CD14-positive monocyte (primary cell): ENCODE results near the gene PCBP3. TPM values are rescaled to one million over a fixed set of nuclear protein-coding genes. Genes with fewer than 3 reads are reported as not detected.

Experiments
- DNase-seq, 3 donors: peaks; one replicate each; pipeline ENCODE4 v3.0.0-alpha.2; 2011 to 2022
- H2AFZ ChIP-seq: 2 replicates; pipeline ENCODE4 v1.6.0; 2012; ENCODE audit warnings: mild to moderate bottlenecking, low read depth, low read length, inconsistent platforms; ENCODE audit not compliant: insufficient read depth, poor library complexity, severe bottlenecking
- H3K27ac ChIP-seq, 2 donors: 1 replicate in 1 of 2; 2 replicates in 1 of 2; pipeline ENCODE4 v1.5.1; 2012 to 2013; ENCODE audit warnings: low read length in 2 of 2, control low read depth in 1 of 2, inconsistent platforms in 1 of 2, low read depth in 1 of 2, mild to moderate bottlenecking in 1 of 2
- H3K27me3 ChIP-seq, 2 donors: one replicate each; pipeline versions ENCODE4 v1.6.0 to v1.6.1; 2011 to 2013; ENCODE audit warnings: low read length in 2 of 2; ENCODE audit not compliant: control insufficient read depth in 2 of 2, insufficient read depth in 2 of 2
- H3K36me3 ChIP-seq, 2 donors: replicated peaks in 1 of 2; 1 replicate in 1 of 2; 2 replicates in 1 of 2; pipeline versions ENCODE4 v1.5.1 to v1.6.1; 2012 to 2013; ENCODE audit warnings: low read length in 2 of 2, control low read depth in 1 of 2, inconsistent platforms in 1 of 2, mild to moderate bottlenecking in 1 of 2; ENCODE audit not compliant: insufficient read depth in 2 of 2, control insufficient read depth in 1 of 2
- H3K4me1 ChIP-seq, 2 donors: 1 replicate in 1 of 2; 2 replicates in 1 of 2; pipeline versions ENCODE4 v1.5.1 to v1.6.1; 2012 to 2013; ENCODE audit warnings: low read length in 2 of 2, control low read depth in 1 of 2, inconsistent platforms in 1 of 2, mild to moderate bottlenecking in 1 of 2, moderate library complexity in 1 of 2; ENCODE audit not compliant: insufficient read depth in 2 of 2, control insufficient read depth in 1 of 2
- H3K4me2 ChIP-seq: replicated peaks from 2 replicates; pipeline ENCODE3; 2012; ENCODE audit warnings: low read length, moderate library complexity, mild to moderate bottlenecking; ENCODE audit not compliant: poor library complexity, severe bottlenecking; ENCODE audit errors: extremely low read depth
- H3K4me3 ChIP-seq, 3 experiments: fragments of 200-600 bp in 1 of 3; sonication (generic) in 1 of 3; replicated peaks in 1 of 3; 1 replicate in 2 of 3; 2 replicates in 1 of 3; pipeline ENCODE4 v1.5.1; 2011 to 2013; ENCODE audit warnings: low read length in 3 of 3, mild to moderate bottlenecking in 3 of 3, control low read depth in 2 of 3, low read depth in 2 of 3, inconsistent platforms in 1 of 3, moderate library complexity in 1 of 3
- H3K79me2 ChIP-seq: 2 replicates; pipeline ENCODE4 v1.6.0; 2012; ENCODE audit warnings: mild to moderate bottlenecking, control low read depth, inconsistent platforms, low read length, moderate library complexity; ENCODE audit not compliant: insufficient read depth
- H3K9ac ChIP-seq: 2 replicates; pipeline ENCODE4 v1.6.0; 2017; ENCODE audit warnings: low read length, mild to moderate bottlenecking; ENCODE audit not compliant: insufficient read depth, poor library complexity, severe bottlenecking
- H3K9me3 ChIP-seq, 2 donors: replicated peaks in 1 of 2; 1 replicate in 1 of 2; 2 replicates in 1 of 2; pipeline versions ENCODE4 v1.5.1 to v1.6.1; 2012 to 2013; ENCODE audit warnings: low read length in 2 of 2, control low read depth in 1 of 2; ENCODE audit not compliant: control insufficient read depth in 1 of 2, insufficient read depth in 1 of 2
- H4K20me1 ChIP-seq: 2 replicates; pipeline ENCODE4 v1.6.0; 2012; ENCODE audit warnings: mild to moderate bottlenecking, low read length, control low read depth, moderate library complexity; ENCODE audit not compliant: insufficient read depth
- H3K27ac Mint-ChIP-seq, 7 donors: one replicate each; pipeline ENCODE4 v1.8.0; 2020; ENCODE audit warnings: mild to moderate bottlenecking in 7 of 7, mixed read lengths in 7 of 7, moderate library complexity in 6 of 7, inconsistent platforms in 2 of 7
- H3K27me3 Mint-ChIP-seq, 3 donors: one replicate each; pipeline ENCODE4 v1.8.0; 2021 to 2022; ENCODE audit warnings: low read depth in 3 of 3, mild to moderate bottlenecking in 3 of 3, mixed read lengths in 3 of 3, moderate library complexity in 3 of 3, inconsistent platforms in 1 of 3
- H3K36me3 Mint-ChIP-seq, 2 donors: one replicate each; pipeline ENCODE4 v1.8.0; 2020; ENCODE audit warnings: mixed read lengths in 2 of 2, inconsistent platforms in 1 of 2, mild to moderate bottlenecking in 1 of 2
- H3K4me1 Mint-ChIP-seq: one replicate; pipeline ENCODE4 v1.8.0; 2020; ENCODE audit warnings: mild to moderate bottlenecking, mixed read lengths
- H3K4me3 Mint-ChIP-seq, 2 donors: one replicate each; pipeline ENCODE4 v1.8.0; 2020; ENCODE audit warnings: mild to moderate bottlenecking in 2 of 2, mixed read lengths in 2 of 2, moderate library complexity in 1 of 2
- H3K9me3 Mint-ChIP-seq, 7 donors: one replicate each; pipeline ENCODE4 v1.8.0; 2020 to 2022; ENCODE audit warnings: mixed read lengths in 7 of 7, mild to moderate bottlenecking in 6 of 7, moderate library complexity in 6 of 7, inconsistent platforms in 2 of 7
- WGBS: methylation state at CpG from one replicate; pipeline ENCODE4 v1.1.5; 2013; ENCODE audit warnings: missing lambda C conversion rate; ENCODE audit not compliant: insufficient coverage; 5-methylcytosine and 5-hydroxymethylcytosine counted together
- intact Hi-C, 2 donors: fragments of 100-400 bp; cut with micrococcal nuclease; formaldehyde crosslinking; loops; one replicate each; pipeline versions ENCODE4 v1.15.0 to v1.15.1; 2023
- polyA plus RNA-seq, 3 donors: library from polyadenylated mRNA; depleted of rRNA in 1 of 3; unstranded in 2 of 3; stranded (reverse) in 1 of 3; fragments of 300-500 nt in 2 of 3; fragments of >200 nt in 1 of 3; fragmentation: Illumina TruSeq in 2 of 3; gene quantifications; 1 replicate in 2 of 3; 2 replicates in 1 of 3; pipeline ENCODE4 v1.2.3, GENCODE V29; 2012 to 2021
- TF ChIP-seq, protein P1 (sequence below): fragments of 200-600 bp; IDR thresholded peaks from one replicate; pipeline ENCODE4 v1.8.0; 2022; ENCODE audit warnings: antibody characterized with exemption, mild to moderate bottlenecking

The PCBP3 gene
- polyA plus RNA-seq, 3 donors: 0.34 to 0.49 TPM; not detected in 1

DNA sequence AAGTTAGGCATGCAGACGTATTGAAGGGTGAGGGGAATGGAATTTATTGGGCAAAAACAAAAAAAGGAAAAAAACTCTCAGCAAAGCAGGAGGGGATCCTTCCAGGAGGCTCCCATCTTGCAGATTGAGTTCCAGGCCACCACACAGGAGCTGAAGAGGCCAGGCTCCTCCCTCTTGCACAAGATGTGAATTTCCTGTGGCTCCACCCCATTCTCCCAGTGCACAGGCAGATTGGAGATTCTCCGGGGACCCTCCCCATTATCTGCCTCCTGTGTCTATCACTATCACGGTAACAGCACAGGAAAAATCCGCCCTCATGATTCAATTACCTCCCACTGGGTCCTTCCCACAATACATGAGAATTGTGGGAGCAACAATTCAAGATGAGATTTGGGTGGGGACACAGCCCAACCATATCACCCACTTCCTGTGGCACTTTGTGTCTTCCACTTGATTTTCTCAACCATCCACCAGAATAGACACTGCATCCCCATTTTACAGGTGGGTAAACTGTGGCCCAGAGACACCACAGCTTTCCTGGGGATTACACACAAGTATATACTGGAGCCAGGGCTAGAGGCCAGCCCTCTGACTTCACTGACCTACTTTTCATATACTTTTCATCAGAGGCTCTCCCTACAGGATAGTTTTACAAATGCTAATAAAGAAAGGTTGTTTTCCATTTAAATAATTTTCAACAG lies 319.2 kb downstream of the PCBP3 start:
- DNase-seq: no peak
- no peak overlapping the region for H3K4me3 ChIP-seq
- H3K4me1 ChIP-seq: no peaks in the 10 kb centered on the region
- Mint-ChIP-seq H3K9me3 (peaks cover 10 to 33% (median 23%) of the 10 kb centered on the region in 7 donors), H3K4me3 (no peak overlapping the region), H3K36me3 (no peaks in the 10 kb centered on the region), H3K27me3 (peaks cover 7 to 21% (median 14%) of the 10 kb centered on the region in 3 donors), H3K4me1 (no peaks in the 10 kb centered on the region), H3K27ac (no peak overlapping the region)
- H3K79me2 ChIP-seq: no peaks in the 10 kb centered on the region
- no peaks in the 10 kb centered on the region for H3K36me3 ChIP-seq
- H3K9ac ChIP-seq: no peak overlapping the region
- no peaks in the 10 kb centered on the region for H3K27me3 ChIP-seq
- H3K9me3 ChIP-seq: peaks cover 3 to 20% of the 10 kb centered on the region in 2 donors
- no peaks in the 10 kb centered on the region for H4K20me1 ChIP-seq
- TF ChIP-seq, protein P1, sequence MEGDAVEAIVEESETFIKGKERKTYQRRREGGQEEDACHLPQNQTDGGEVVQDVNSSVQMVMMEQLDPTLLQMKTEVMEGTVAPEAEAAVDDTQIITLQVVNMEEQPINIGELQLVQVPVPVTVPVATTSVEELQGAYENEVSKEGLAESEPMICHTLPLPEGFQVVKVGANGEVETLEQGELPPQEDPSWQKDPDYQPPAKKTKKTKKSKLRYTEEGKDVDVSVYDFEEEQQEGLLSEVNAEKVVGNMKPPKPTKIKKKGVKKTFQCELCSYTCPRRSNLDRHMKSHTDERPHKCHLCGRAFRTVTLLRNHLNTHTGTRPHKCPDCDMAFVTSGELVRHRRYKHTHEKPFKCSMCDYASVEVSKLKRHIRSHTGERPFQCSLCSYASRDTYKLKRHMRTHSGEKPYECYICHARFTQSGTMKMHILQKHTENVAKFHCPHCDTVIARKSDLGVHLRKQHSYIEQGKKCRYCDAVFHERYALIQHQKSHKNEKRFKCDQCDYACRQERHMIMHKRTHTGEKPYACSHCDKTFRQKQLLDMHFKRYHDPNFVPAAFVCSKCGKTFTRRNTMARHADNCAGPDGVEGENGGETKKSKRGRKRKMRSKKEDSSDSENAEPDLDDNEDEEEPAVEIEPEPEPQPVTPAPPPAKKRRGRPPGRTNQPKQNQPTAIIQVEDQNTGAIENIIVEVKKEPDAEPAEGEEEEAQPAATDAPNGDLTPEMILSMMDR: no peak
- no peak overlapping the region for H2AFZ ChIP-seq
- intact Hi-C loops: no loop called here
- WGBS: 83% methylated on average over 1 of the region's 4 CpGs
- H3K27ac ChIP-seq: no peak overlapping the region
- H3K4me2 ChIP-seq: no peak overlapping the region

DNA sequence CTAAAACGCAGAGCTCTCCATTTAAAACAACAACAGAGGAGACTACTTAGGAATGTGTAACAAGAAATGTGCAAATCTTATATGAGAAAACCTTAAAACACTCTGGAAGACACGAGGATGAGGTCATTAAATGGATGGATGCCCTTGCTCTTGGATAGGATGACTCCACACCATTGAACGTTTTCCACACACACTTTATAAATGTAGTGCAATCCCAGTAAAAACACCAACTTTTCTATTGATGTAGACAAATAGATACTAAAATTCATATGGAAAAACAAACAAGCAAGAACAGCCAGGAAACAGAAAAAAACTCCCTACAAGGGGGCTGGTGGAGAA lies 319.7 kb downstream of the PCBP3 start:
- Histone ChIP-seq H3K27ac (no peak overlapping the region), H3K9ac (no peak overlapping the region), H3K79me2 (no peaks in the 10 kb centered on the region), H3K36me3 (no peaks in the 10 kb centered on the region), H3K27me3 (no peaks in the 10 kb centered on the region), H3K4me3 (no peak overlapping the region), H2AFZ (no peak overlapping the region), H4K20me1 (no peaks in the 10 kb centered on the region), H3K9me3 (peaks cover 3 to 20% of the 10 kb centered on the region in 2 donors), H3K4me1 (no peaks in the 10 kb centered on the region), H3K4me2 (no peak overlapping the region)
- intact Hi-C loops: no loop called here
- H3K9me3 Mint-ChIP-seq: peaks cover 10 to 33% (median 23%) of the 10 kb centered on the region in 7 donors
- no CpG with 5 or more reads among the region's 3 CpGs for WGBS
- peaks cover 7 to 17% (median 14%) of the 10 kb centered on the region in 3 donors for H3K27me3 Mint-ChIP-seq
- TF ChIP-seq, protein P1: no peak
- DNase-seq: no peak
- no peak overlapping the region for H3K27ac Mint-ChIP-seq
- H3K4me3 Mint-ChIP-seq: no peak overlapping the region
- no peaks in the 10 kb centered on the region for H3K4me1 Mint-ChIP-seq
- no peaks in the 10 kb centered on the region for H3K36me3 Mint-ChIP-seq
